GM12892 (cell line): ENCODE measurements around the gene GSC2.

Experiments
- POLR2A ChIP-seq: IDR thresholded peaks from 2 replicates; pipeline ENCODE4 v1.6.1; 2011; ENCODE audit warnings: low read depth, low read length, control low read depth
- POLR2AphosphoS5 ChIP-seq: IDR thresholded peaks from 2 replicates; pipeline ENCODE4 v1.6.1; 2011; ENCODE audit warnings: low read depth, low read length, control low read depth
- TAF1 ChIP-seq: IDR thresholded peaks from 2 replicates; pipeline ENCODE4 v1.6.1; 2011; ENCODE audit warnings: low read depth, mild to moderate bottlenecking, control low read depth, low read length, borderline replicate concordance

- TF ChIP-seq TAF1 (peak; percentile 45; the same call in 1 of the 2 replicates), POLR2AphosphoS5 (peak; percentile 82), POLR2A (peak; percentile 92)
These were observed 27.8 kb downstream of the GSC2 start, which contains the start of gene DGCR2 for GRCh38 chr22:19122143-19122751.
